GM19468 (cell line): ENCODE measurements around the gene UBE2C.
"Not testable (repeated sequence)": the region's sequence is repeated elsewhere in the genome, so short reads cannot be mapped to it uniquely, and the experiment has no call there.

Source experiments
- ATAC-seq: cut with Tn5 transposase; IDR thresholded peaks from one replicate; pipeline ENCODE4 v1.9.1; 2021; ENCODE audit warnings: mild to moderate bottlenecking, moderate library complexity, moderate number of reproducible peaks; ENCODE audit not compliant: unreplicated experiment; ENCODE audit errors: extremely low read depth

The UBE2C gene

GRCh38 chr20:45829673-45830106 lies 17.2 kb downstream of the UBE2C start:
- not testable (repeated sequence) for ATAC-seq

DNA sequence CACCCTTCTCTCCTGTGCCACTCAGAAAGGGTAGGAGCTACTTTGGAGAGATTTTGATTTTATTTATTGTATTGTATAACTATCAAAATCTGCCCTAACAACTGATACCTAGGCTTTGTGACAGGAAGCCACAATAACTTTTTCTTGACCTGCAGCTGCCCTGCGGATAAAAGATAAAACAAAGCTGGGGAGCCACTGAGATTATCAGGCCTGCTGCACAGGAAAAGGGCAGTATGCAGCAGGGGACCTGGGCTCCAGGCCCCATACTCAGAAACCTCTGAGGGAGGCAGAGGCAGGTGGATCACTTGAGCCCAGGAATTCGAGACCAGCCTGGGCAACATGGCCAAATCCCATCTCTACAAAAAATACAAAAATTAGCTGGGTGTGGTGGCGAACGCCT lies 20.2 kb downstream of the UBE2C start:
- no peak for ATAC-seq

DNA sequence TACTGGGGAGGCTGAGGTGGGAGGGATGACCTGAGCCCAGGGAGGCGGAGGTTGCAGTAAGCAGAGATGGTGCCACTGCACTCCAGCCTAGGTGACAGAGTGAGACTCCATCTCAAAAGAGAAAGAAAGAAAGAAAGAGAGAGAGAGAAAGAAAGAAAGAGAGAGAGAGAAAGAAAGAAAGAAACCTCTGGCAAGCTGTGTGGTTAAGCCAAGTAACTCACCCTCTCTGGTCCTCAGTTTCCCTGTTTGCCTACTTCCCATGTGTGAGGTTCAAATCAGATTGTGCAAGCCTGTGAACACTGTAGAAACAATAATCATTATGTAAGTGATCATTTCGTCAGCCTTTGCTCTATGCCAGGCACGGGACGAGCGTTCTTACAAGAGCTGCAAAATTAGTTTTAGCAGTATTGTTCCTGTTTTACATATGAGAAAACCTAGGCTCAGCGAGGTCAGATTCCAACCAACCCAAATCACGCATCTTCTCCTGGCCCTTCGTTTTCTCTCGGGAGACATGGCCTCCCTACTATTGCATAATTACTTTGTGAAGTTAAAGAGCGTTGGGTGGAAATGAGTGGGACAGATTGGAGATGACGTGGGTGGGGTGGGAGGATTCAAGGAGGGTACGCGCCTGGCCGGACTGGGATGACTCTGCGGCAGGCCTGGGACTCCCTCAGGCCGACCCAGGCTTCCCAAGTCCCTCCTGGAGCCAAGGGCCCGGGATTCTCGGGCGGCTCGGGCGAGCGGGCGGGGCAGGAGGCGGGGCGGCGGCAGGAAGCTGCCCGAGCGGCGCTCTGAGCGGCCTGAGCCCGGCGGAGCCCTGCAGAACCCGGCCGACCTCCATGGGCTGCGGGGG lies 20.8 kb downstream of the UBE2C start, which contains the start of gene SNX21:
Gene SNX21, plus strand, starts transcription at position 770 of the 853 bp plus-strand sequence. CDS start 121 bp downstream, outside the sequence.
- no peak for ATAC-seq

DNA sequence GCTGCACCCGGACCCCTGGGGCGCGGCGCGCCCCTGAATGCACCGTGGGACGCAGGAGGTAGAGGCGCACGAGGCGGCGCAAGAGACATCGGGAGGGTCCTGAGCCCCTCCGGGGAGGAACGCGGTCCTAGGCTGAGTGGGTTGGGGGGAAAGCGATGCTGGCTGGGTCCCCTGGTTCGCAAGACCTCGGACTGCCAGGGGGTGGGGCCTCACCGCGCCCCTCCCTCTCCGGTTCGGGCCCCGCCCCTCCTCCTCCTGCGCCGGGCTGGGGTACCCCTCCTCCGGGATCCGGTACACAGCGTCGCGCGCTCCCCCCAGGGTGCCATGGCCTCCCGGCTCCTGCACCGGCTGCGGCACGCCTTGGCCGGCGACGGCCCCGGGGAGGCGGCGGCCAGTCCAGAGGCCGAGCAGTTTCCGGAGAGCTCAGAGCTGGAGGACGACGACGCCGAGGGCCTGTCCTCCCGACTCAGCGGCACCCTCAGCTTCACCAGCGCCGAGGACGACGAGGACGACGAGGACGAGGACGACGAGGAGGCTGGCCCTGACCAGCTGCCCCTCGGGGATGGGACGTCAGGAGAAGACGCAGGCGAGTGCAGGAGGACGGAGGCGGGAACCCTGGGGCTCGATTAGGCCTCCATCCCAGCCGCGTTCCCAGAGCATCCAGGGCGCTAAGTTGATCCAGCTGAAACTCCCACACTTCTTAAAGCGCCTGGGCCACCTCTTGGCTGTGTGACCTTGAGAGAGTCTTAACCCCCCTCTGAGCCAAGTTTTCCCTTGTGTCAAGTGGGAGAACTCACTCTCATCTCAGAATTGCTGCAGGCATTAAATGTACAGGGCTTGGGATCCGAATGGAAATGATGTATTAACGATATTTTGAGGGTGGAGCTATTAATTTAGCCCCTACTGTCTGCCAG lies 21.7 kb downstream of the UBE2C start:
- ATAC-seq: no peak

DNA sequence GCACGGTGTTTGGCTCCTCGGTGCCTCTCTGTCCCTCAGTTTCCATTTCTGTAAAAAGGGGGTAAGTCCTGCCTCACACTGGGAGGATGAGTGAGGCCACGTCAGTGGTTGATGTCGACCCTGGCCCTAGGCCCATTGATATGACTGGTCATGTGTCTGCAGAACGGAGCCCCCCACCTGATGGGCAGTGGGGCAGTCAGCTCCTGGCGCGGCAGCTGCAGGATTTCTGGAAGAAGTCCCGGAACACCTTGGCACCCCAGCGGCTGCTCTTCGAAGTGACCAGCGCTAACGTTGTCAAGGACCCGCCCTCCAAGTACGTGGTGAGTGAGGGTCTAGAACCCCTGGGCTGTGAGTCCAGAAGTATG lies 22.3 kb downstream of the UBE2C start:
- no peak for ATAC-seq

- no peak for ATAC-seq
These were observed 22.9 kb downstream of the UBE2C start for GRCh38 chr20:45835329-45835765.

DNA sequence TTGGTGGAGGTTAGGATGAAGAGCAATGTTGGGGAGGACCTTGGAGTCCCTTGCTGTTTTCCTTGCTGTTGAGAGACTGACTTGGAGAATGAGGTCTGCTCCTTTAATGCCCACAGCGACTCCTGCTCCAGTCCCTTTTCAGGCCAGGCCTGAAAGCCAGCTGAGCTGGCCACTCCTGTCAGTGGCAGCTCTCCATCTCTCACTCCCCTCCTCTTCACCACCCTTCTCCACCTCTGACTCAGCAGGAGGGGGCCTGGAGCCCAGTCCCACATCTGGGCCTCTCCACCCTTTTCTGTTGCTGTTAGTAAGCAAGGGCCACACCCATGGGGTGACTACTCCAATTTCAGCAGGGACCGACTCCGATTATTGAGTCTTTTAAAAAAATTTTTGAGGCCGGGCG lies 23.4 kb downstream of the UBE2C start:
- ATAC-seq: no peak

DNA sequence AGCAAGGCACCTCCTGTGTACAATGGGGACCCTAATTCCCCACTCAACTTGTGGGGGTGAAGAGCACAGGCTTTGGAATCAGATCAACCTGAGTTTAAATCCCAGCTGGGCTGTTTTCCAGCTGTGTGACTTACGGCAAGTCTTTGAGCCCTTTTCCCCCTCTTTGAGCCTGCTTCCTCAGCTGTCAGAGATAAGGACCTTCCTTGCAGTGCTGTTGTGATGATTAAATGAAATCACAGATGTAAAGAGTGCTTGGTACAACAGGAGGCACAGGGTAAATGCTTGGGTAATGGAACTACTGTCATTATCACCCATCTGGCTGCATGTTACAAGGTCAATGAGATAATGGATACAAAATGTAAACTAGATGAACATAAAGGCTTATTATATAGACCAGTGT lies 24.4 kb downstream of the UBE2C start:
- ATAC-seq: no peak

DNA sequence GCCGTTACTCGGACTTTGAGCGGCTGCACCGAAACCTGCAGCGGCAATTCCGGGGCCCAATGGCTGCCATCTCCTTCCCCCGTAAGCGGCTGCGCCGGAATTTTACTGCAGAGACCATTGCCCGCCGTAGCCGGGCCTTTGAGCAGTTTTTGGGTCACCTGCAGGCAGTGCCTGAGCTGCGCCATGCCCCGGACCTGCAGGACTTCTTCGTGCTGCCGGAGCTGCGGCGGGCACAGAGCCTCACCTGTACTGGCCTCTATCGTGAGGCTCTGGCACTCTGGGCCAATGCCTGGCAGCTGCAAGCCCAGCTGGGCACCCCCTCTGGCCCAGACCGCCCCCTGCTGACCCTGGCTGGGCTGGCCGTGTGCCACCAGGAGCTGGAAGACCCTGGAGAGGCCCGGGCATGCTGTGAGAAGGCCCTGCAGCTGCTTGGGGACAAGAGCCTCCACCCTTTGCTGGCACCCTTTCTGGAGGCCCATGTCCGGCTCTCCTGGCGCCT lies 28.3 kb downstream of the UBE2C start:
- no peak for ATAC-seq

DNA sequence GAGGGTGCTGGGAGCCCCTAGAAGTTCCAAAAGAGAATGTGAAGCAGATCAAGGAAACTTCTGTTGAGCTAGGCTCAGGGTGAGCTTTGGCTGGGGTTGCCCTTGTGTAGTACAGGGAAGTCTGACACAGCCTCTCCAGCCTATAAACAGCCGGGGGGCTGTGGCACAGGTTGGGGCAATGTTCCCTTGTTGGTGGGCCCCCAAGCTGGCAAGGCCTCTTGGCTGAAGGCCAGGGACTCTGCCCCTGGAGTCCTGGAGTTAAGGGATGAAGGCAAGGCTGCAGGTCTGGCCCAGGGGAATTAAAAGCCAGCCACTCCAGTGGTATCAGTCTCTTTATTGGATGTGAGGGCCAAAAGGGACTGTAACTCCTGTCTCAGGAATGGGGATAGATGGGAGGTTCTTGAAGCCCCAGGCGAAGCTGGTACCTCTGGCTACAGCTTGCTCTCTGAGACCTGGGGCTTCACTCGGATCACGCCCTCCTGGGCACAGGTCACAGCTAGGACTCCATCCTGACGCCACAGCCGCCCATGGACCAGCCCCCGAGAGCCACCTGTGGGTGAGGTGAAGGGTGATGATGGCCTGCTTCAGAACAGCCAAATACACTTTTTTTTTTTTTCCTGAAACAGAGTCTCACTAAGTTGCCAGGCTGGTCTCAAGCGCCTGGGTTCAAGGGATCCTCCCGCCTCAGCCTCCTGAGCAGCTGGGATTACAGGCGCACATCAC lies 29.1 kb downstream of the UBE2C start:
- no peak for ATAC-seq

- ATAC-seq: no peak
These were observed 29.8 kb downstream of the UBE2C start for GRCh38 chr20:45842169-45842812.

DNA sequence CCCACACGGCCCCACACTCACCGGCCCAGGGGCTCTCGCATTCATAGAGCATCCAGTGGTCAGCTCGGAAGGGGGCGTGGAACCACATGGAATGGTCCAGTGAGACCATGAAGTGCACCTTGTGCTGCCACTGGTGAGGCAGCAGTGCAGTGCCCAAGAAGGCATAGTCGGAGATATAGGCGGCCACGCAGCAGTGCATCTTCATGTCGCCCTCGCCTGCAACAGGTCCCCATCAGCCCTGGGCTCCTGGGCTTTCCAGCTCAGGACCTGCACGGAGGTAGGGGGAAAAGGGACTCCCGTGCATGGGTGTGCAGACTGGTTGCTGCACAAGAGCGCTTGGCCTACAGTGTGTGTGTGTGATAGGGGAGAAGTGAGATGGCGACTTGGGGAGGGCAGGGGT lies 31.1 kb downstream of the UBE2C start:
- ATAC-seq: no peak

- no peak for ATAC-seq
These were observed 33.0 kb downstream of the UBE2C start for GRCh38 chr20:45845452-45845851.

DNA sequence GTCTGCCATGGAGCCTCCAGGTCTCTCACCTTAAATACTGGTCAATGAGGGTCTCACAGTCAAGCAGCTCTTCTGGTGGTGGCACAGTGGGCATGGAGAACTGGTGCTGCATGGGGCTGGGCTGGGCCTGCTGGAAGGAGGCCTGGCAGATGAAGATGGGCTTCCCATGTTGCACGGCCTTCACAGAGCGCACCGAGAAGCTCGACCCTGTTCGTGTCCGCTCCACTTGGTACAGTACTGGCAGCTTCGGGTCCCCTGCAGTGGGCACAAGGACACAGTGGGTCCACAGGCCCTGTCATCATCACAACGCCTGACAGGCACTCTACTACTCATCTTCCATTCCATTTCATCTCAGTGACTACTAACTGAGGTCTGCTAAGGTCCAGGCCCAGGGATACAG lies 36.0 kb downstream of the UBE2C start:
- ATAC-seq: no peak

- no peak for ATAC-seq
These were observed 36.6 kb downstream of the UBE2C start for GRCh38 chr20:45848969-45849582.

GRCh38 chr20:45850238-45850637 lies 37.8 kb downstream of the UBE2C start:
- ATAC-seq: no peak

- no peak for ATAC-seq
These were observed 38.5 kb downstream of the UBE2C start for GRCh38 chr20:45850926-45851325.

GRCh38 chr20:45851501-45851900 lies 39.1 kb downstream of the UBE2C start:
- ATAC-seq: no peak

DNA sequence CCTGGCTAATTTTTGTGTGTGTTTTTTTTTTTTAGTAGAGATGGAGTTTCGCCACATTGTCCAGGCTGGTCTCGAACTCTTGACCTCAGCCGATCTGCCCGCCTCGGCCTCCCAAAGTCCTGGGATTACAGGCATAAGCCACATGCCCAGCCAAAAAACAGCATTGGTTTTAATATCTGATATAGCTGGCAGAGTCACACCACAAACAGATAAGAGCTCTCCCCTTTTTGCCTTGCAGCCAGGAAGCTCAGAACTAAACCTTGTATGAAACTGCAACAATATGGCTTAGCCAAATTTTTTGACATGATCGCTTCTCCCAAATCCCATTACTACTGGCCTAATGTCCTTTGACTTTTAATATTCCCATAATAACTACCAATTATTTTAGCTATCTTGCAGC lies 39.9 kb downstream of the UBE2C start:
- no peak for ATAC-seq
